CD14-positive monocyte (primary cell): ENCODE data around the gene ANKRD44. TPM values are rescaled to one million over a fixed set of nuclear protein-coding genes. Genes with fewer than 3 reads are reported as not detected.

Experiments used
- DNase-seq, 3 donors: peaks; one replicate each; pipeline ENCODE4 v3.0.0-alpha.2; 2011 to 2022
- H2AFZ ChIP-seq: 2 replicates; pipeline ENCODE4 v1.6.0; 2012; ENCODE audit warnings: mild to moderate bottlenecking, low read depth, low read length, inconsistent platforms; ENCODE audit not compliant: insufficient read depth, poor library complexity, severe bottlenecking
- H3K27ac ChIP-seq, 2 donors: 1 replicate in 1 of 2; 2 replicates in 1 of 2; pipeline ENCODE4 v1.5.1; 2012 to 2013; ENCODE audit warnings: low read length in 2 of 2, control low read depth in 1 of 2, inconsistent platforms in 1 of 2, low read depth in 1 of 2, mild to moderate bottlenecking in 1 of 2
- H3K27me3 ChIP-seq, 2 donors: one replicate each; pipeline versions ENCODE4 v1.6.0 to v1.6.1; 2011 to 2013; ENCODE audit warnings: low read length in 2 of 2; ENCODE audit not compliant: control insufficient read depth in 2 of 2, insufficient read depth in 2 of 2
- H3K36me3 ChIP-seq, 2 donors: replicated peaks in 1 of 2; 1 replicate in 1 of 2; 2 replicates in 1 of 2; pipeline versions ENCODE4 v1.5.1 to v1.6.1; 2012 to 2013; ENCODE audit warnings: low read length in 2 of 2, control low read depth in 1 of 2, inconsistent platforms in 1 of 2, mild to moderate bottlenecking in 1 of 2; ENCODE audit not compliant: insufficient read depth in 2 of 2, control insufficient read depth in 1 of 2
- H3K4me1 ChIP-seq, 2 donors: 1 replicate in 1 of 2; 2 replicates in 1 of 2; pipeline versions ENCODE4 v1.5.1 to v1.6.1; 2012 to 2013; ENCODE audit warnings: low read length in 2 of 2, control low read depth in 1 of 2, inconsistent platforms in 1 of 2, mild to moderate bottlenecking in 1 of 2, moderate library complexity in 1 of 2; ENCODE audit not compliant: insufficient read depth in 2 of 2, control insufficient read depth in 1 of 2
- H3K4me2 ChIP-seq: replicated peaks from 2 replicates; pipeline ENCODE3; 2012; ENCODE audit warnings: low read length, moderate library complexity, mild to moderate bottlenecking; ENCODE audit not compliant: poor library complexity, severe bottlenecking; ENCODE audit errors: extremely low read depth
- H3K4me3 ChIP-seq, 3 experiments: fragments of 200-600 bp in 1 of 3; sonication (generic) in 1 of 3; replicated peaks in 1 of 3; 1 replicate in 2 of 3; 2 replicates in 1 of 3; pipeline ENCODE4 v1.5.1; 2011 to 2013; ENCODE audit warnings: low read length in 3 of 3, mild to moderate bottlenecking in 3 of 3, control low read depth in 2 of 3, low read depth in 2 of 3, inconsistent platforms in 1 of 3, moderate library complexity in 1 of 3
- H3K79me2 ChIP-seq: 2 replicates; pipeline ENCODE4 v1.6.0; 2012; ENCODE audit warnings: mild to moderate bottlenecking, control low read depth, inconsistent platforms, low read length, moderate library complexity; ENCODE audit not compliant: insufficient read depth
- H3K9ac ChIP-seq: 2 replicates; pipeline ENCODE4 v1.6.0; 2017; ENCODE audit warnings: low read length, mild to moderate bottlenecking; ENCODE audit not compliant: insufficient read depth, poor library complexity, severe bottlenecking
- H3K9me3 ChIP-seq, 2 donors: replicated peaks in 1 of 2; 1 replicate in 1 of 2; 2 replicates in 1 of 2; pipeline versions ENCODE4 v1.5.1 to v1.6.1; 2012 to 2013; ENCODE audit warnings: low read length in 2 of 2, control low read depth in 1 of 2; ENCODE audit not compliant: control insufficient read depth in 1 of 2, insufficient read depth in 1 of 2
- H4K20me1 ChIP-seq: 2 replicates; pipeline ENCODE4 v1.6.0; 2012; ENCODE audit warnings: mild to moderate bottlenecking, low read length, control low read depth, moderate library complexity; ENCODE audit not compliant: insufficient read depth
- H3K27ac Mint-ChIP-seq, 7 donors: one replicate each; pipeline ENCODE4 v1.8.0; 2020; ENCODE audit warnings: mild to moderate bottlenecking in 7 of 7, mixed read lengths in 7 of 7, moderate library complexity in 6 of 7, inconsistent platforms in 2 of 7
- H3K27me3 Mint-ChIP-seq, 3 donors: one replicate each; pipeline ENCODE4 v1.8.0; 2021 to 2022; ENCODE audit warnings: low read depth in 3 of 3, mild to moderate bottlenecking in 3 of 3, mixed read lengths in 3 of 3, moderate library complexity in 3 of 3, inconsistent platforms in 1 of 3
- H3K36me3 Mint-ChIP-seq, 2 donors: one replicate each; pipeline ENCODE4 v1.8.0; 2020; ENCODE audit warnings: mixed read lengths in 2 of 2, inconsistent platforms in 1 of 2, mild to moderate bottlenecking in 1 of 2
- H3K4me1 Mint-ChIP-seq: one replicate; pipeline ENCODE4 v1.8.0; 2020; ENCODE audit warnings: mild to moderate bottlenecking, mixed read lengths
- H3K4me3 Mint-ChIP-seq, 2 donors: one replicate each; pipeline ENCODE4 v1.8.0; 2020; ENCODE audit warnings: mild to moderate bottlenecking in 2 of 2, mixed read lengths in 2 of 2, moderate library complexity in 1 of 2
- H3K9me3 Mint-ChIP-seq, 7 donors: one replicate each; pipeline ENCODE4 v1.8.0; 2020 to 2022; ENCODE audit warnings: mixed read lengths in 7 of 7, mild to moderate bottlenecking in 6 of 7, moderate library complexity in 6 of 7, inconsistent platforms in 2 of 7
- WGBS: methylation state at CpG from one replicate; pipeline ENCODE4 v1.1.5; 2013; ENCODE audit warnings: missing lambda C conversion rate; ENCODE audit not compliant: insufficient coverage; 5-methylcytosine and 5-hydroxymethylcytosine counted together
- intact Hi-C, 2 donors: fragments of 100-400 bp; cut with micrococcal nuclease; formaldehyde crosslinking; loops; one replicate each; pipeline versions ENCODE4 v1.15.0 to v1.15.1; 2023
- polyA plus RNA-seq, 3 donors: library from polyadenylated mRNA; depleted of rRNA in 1 of 3; unstranded in 2 of 3; stranded (reverse) in 1 of 3; fragments of 300-500 nt in 2 of 3; fragments of >200 nt in 1 of 3; fragmentation: Illumina TruSeq in 2 of 3; gene quantifications; 1 replicate in 2 of 3; 2 replicates in 1 of 3; pipeline ENCODE4 v1.2.3, GENCODE V29; 2012 to 2021
- TF ChIP-seq, protein P1 (sequence below): fragments of 200-600 bp; IDR thresholded peaks from one replicate; pipeline ENCODE4 v1.8.0; 2022; ENCODE audit warnings: antibody characterized with exemption, mild to moderate bottlenecking

The ANKRD44 gene
- polyA plus RNA-seq, 3 donors = 55.7 to 91.9 (median 64.9) TPM

- Histone ChIP-seq H3K4me1 (no peaks in the 10 kb centered on the region), H3K79me2 (no peaks in the 10 kb centered on the region), H3K9ac (no peak overlapping the region), H3K4me3 (no peak overlapping the region), H3K9me3 (no peaks in the 10 kb centered on the region), H4K20me1 (peaks cover 59% of the 10 kb centered on the region), H3K27me3 (no peaks in the 10 kb centered on the region), H2AFZ (no peak overlapping the region), H3K4me2 (no peak overlapping the region), H3K27ac (no peak overlapping the region), H3K36me3 (peaks cover 45 to 74% of the 10 kb centered on the region in 2 donors)
- no CpG with 5 or more reads among the region's 2 CpGs for WGBS
- Mint-ChIP-seq H3K27me3 (peaks cover 0 to 3% (median 0%) of the 10 kb centered on the region in 3 donors), H3K27ac (no peak overlapping the region), H3K9me3 (no peaks in the 10 kb centered on the region), H3K4me1 (no peaks in the 10 kb centered on the region), H3K4me3 (no peak overlapping the region), H3K36me3 (peaks cover 47 to 65% of the 10 kb centered on the region in 2 donors)
- TF ChIP-seq, protein P1, sequence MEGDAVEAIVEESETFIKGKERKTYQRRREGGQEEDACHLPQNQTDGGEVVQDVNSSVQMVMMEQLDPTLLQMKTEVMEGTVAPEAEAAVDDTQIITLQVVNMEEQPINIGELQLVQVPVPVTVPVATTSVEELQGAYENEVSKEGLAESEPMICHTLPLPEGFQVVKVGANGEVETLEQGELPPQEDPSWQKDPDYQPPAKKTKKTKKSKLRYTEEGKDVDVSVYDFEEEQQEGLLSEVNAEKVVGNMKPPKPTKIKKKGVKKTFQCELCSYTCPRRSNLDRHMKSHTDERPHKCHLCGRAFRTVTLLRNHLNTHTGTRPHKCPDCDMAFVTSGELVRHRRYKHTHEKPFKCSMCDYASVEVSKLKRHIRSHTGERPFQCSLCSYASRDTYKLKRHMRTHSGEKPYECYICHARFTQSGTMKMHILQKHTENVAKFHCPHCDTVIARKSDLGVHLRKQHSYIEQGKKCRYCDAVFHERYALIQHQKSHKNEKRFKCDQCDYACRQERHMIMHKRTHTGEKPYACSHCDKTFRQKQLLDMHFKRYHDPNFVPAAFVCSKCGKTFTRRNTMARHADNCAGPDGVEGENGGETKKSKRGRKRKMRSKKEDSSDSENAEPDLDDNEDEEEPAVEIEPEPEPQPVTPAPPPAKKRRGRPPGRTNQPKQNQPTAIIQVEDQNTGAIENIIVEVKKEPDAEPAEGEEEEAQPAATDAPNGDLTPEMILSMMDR = no peak
- DNase-seq = no peak
- intact Hi-C loops = no loop called here
Measured at GRCh38 chr2:197109326-197109725, 201.3 kb downstream of the ANKRD44 start.

GRCh38 chr2:197108758-197109157 is 201.8 kb downstream of the ANKRD44 start:
- Mint-ChIP-seq H3K9me3 (no peaks in the 10 kb centered on the region), H3K4me1 (no peaks in the 10 kb centered on the region), H3K27me3 (peaks cover 0 to 3% (median 0%) of the 10 kb centered on the region in 3 donors), H3K27ac (peak overlapping the region in 2 of 7 donors; percentile 6 to 26), H3K36me3 (peaks cover 50 to 70% of the 10 kb centered on the region in 2 donors), H3K4me3 (no peak overlapping the region)
- H3K4me1 ChIP-seq = no peaks in the 10 kb centered on the region
- H3K27ac ChIP-seq = no peak overlapping the region
- no peak for DNase-seq
- H4K20me1 ChIP-seq = peaks cover 59% of the 10 kb centered on the region
- TF ChIP-seq, protein P1 = no peak
- intact Hi-C loops = no loop called here
- peaks cover 45 to 79% of the 10 kb centered on the region in 2 donors for H3K36me3 ChIP-seq
- H3K9me3 ChIP-seq = no peaks in the 10 kb centered on the region
- H3K4me2 ChIP-seq = no peak overlapping the region
- H3K4me3 ChIP-seq = no peak overlapping the region
- H3K9ac ChIP-seq = no peak overlapping the region
- no peaks in the 10 kb centered on the region for H3K27me3 ChIP-seq
- no peaks in the 10 kb centered on the region for H3K79me2 ChIP-seq
- no peak overlapping the region for H2AFZ ChIP-seq
- WGBS = 100% methylated on average over 1 of the region's 4 CpGs
